ENCODE measurements around the gene COPB2.

DNA sequence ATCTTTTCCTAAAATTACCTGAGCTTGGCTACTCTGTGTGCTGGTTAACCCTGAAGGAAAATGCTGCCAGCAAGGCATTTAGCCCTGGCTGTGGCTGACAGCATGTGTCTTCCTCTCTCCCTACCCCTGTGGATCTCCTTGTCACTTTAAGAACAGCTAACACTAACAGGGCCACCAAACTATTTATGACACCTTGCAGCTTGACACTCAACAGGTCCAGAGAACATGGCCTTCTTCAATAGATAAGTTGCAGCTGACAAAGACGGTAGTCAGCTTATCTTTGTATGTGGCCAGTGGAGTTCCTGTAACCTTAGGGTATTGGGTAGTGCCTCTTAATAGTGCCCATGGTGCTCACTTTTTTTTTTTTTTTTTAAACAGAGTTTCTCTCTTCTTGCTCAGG lies 32.0 kb upstream of the COPB2 start:
- TF ChIP-seq, protein P1, sequence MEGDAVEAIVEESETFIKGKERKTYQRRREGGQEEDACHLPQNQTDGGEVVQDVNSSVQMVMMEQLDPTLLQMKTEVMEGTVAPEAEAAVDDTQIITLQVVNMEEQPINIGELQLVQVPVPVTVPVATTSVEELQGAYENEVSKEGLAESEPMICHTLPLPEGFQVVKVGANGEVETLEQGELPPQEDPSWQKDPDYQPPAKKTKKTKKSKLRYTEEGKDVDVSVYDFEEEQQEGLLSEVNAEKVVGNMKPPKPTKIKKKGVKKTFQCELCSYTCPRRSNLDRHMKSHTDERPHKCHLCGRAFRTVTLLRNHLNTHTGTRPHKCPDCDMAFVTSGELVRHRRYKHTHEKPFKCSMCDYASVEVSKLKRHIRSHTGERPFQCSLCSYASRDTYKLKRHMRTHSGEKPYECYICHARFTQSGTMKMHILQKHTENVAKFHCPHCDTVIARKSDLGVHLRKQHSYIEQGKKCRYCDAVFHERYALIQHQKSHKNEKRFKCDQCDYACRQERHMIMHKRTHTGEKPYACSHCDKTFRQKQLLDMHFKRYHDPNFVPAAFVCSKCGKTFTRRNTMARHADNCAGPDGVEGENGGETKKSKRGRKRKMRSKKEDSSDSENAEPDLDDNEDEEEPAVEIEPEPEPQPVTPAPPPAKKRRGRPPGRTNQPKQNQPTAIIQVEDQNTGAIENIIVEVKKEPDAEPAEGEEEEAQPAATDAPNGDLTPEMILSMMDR (tag by site-specific recombination; IDR thresholded peaks at IDR 0.05), result no peak
- TF ChIP-seq ZNF114 (tag by site-specific recombination; IDR thresholded peaks at IDR 0.05) (no peak), ZNF433 (tag by site-specific recombination; IDR thresholded peaks at IDR 0.05; ENCODE audit: low read depth) (no peak), ZNF596 (tag by site-specific recombination; IDR thresholded peaks at IDR 0.05) (no peak)

Measured in HEK293 (cell line).